NOMO-1 (cell line): ENCODE results near the gene FAM50A.
A peak's percentile ranks its signal among the peaks of the same experiment; 100 is the strongest.

Source experiments
- DNase-seq, 2 experiments: peaks; one replicate each; lab custom pipeline; 2025; ENCODE audit not compliant: unreplicated experiment in 2 of 2; lab: John Stamatoyannopoulos, UW

The FAM50A gene

DNA sequence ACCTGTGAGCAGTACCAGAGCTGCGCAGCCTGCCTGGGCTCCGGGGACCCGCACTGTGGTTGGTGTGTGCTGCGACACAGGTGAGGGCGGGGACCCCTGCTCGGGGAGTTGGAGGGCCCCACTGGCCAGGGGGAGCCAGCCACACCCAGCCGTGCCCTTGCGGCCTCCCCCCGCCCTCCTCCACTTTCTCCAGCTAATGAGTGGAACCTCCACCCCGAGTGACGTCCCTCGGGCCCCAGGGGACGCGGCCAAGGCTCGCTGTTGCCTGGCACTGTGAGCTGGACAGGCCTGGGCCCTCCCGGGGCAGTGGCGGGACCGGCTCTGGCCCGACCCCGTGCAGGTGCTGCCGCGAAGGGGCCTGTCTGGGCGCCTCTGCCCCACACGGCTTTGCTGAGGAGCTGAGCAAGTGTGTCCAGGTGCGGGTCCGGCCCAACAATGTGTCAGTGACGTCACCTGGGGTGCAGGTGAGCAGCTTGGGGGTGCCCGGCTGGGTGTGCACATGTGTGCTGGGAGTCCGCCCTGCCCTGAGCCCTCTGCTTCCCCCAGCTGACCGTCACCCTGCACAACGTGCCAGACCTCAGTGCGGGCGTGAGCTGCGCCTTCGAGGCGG lies 19.8 kb downstream of the FAM50A start:
- no peak for DNase-seq

DNA sequence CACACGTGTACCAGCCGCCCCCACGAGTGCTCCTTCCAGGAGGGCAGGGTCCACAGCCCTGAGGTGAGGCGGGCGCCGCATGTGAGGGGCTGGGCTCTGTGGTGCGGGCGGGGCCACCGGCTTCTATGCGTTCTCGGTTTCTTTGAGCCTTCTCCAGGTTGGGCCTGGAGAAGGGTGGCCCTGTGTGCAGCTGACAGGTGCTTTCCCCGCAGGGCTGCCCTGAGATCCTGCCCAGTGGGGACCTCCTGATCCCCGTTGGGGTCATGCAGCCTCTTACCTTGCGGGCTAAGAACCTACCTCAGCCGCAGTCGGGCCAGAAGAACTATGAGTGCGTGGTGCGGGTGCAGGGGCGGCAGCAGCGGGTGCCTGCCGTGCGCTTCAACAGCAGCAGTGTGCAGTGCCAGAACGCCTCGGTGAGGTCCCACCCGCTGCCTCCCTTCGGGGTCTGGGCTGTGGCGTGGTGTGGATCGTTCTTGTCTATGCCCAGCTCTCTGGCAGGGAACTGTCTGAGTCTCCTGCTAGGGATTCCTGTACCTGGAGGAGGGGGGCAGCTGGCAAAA lies 20.9 kb downstream of the FAM50A start:
- DNase-seq, result no peak

DNA sequence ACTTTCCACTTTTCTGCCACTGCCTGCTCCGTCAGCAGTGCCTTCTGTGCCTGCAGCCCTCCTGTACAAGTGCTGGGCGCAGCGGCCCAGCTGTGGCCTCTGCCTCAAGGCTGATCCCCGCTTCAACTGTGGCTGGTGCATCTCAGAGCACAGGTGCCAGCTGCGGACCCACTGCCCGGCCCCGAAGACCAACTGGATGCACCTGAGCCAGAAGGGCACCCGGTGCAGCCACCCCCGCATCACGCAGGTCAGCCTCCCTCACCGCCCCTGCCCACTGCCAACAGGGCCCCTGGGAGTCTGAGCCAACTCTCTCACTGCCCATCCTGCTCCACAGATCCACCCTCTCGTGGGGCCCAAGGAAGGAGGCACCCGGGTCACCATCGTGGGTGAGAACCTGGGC lies 21.7 kb downstream of the FAM50A start:
- no peak for DNase-seq

- DNase-seq, result no peak
Observed at GRCh38 chrX:154466036-154466435, 22.1 kb downstream of the FAM50A start.

- no peak for DNase-seq
Observed at GRCh38 chrX:154466907-154467306, 23.0 kb downstream of the FAM50A start.

- no peak for DNase-seq
Observed at GRCh38 chrX:154467556-154467955, 23.6 kb downstream of the FAM50A start.

DNA sequence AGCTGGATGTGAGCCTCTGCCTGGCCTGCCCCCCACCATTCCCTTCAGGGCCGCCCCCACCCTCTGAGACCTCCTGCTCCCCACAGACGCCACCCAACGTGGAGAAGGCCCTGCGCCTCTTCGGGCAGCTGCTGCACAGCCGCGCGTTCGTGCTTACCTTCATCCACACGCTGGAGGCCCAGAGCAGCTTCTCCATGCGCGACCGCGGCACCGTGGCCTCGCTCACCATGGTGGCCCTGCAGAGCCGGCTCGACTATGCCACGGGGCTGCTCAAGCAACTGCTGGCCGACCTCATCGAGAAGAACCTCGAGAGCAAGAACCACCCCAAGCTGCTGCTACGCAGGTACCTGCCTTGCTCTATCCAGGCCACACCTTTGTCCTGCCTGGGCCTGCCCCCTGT lies 24.3 kb downstream of the FAM50A start:
- no peak for DNase-seq

GRCh38 chrX:154469114-154469513 lies 25.2 kb downstream of the FAM50A start:
- no peak for DNase-seq

GRCh38 chrX:154469880-154470279 lies 25.9 kb downstream of the FAM50A start:
- no peak for DNase-seq

DNA sequence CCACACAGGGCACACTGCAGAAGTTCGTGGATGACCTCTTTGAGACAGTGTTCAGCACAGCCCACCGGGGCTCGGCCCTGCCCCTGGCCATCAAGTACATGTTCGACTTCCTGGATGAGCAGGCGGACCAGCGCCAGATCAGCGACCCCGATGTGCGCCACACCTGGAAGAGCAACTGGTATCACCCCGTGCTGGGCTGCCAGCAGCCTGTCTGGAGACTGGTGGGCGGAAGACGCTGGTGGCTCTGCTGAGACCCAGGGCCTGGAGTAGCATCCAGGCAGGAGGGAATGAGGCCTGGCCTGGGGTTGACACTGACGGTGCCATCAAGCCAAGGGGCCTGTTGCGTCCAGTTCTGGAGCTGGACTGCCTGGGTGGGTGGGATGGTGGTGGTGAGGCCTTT lies 26.5 kb downstream of the FAM50A start:
- no peak for DNase-seq

DNA sequence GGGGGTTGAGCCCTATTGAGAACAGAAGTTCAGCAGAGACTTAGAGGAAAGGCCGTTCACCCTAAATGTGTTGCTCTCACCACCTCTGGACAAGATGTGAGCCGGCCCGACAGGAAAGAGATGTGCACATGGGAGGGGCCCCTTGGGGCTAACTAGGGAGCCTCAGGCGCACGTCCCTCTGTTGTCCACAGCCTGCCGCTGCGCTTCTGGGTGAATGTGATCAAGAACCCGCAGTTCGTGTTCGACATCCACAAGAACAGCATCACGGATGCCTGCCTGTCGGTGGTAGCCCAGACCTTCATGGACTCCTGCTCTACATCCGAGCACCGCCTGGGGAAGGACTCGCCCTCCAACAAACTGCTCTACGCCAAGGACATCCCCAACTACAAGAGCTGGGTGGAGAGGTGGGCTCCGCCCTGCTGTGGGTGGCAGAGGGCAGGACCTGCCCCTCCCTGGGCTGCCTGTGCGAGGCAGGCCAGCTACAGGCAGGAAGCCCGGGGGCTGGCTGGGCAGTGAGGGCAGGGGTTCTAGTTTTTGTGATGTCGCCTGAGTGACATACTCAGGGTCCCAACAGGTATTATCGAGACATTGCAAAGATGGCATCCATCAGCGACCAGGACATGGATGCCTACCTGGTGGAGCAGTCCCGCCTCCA lies 27.1 kb downstream of the FAM50A start:
- no peak for DNase-seq

DNA sequence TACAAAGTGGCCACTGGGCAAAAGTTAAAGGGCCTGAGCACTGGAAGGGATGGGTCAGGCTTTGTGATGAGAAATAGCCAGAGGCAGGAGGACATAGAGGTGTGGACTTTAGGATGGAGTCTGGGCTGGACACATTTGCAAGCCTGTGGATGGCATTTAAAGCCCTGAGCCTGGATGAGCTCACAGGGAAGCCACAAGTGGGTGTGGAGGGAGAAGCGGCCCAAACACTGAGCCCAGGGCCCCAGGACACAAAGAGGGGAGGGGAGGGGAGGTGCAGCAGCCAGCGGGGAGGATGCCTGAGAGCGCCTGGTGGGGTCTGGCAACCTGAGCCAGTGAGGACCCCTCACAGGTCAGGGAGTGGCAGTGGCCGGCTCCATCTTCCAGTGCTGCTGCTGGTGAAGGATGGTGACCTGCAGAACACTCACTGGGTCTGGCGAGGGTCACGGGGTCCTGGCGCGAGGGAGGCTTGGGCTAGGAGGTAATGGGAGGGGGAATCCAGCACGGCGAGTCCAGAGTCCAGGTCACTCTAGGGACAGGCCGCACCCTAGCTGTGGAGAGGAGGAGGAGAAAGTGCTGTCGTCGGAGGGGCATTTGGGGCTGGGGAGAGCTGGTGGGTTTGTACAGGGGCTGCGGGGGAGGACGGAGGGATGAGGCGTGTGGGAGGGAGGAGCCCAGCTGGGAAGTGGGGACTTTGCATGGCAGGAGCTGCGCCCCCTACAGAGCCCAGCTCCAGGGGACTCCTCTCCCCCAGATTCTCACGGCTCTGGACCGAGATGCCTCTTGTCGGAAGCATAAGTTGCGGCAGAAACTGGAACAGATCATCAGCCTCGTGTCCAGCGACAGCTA lies 28.1 kb downstream of the FAM50A start:
- no peak for DNase-seq

- DNase-seq, result no peak
Observed at GRCh38 chrX:154472685-154473632, 29.0 kb downstream of the FAM50A start.

- DNase-seq, result no peak
Observed at GRCh38 chrX:154473683-154474082, 29.7 kb downstream of the FAM50A start.

GRCh38 chrX:154476821-154477220 lies 32.9 kb downstream of the FAM50A start:
- no peak for DNase-seq

DNA sequence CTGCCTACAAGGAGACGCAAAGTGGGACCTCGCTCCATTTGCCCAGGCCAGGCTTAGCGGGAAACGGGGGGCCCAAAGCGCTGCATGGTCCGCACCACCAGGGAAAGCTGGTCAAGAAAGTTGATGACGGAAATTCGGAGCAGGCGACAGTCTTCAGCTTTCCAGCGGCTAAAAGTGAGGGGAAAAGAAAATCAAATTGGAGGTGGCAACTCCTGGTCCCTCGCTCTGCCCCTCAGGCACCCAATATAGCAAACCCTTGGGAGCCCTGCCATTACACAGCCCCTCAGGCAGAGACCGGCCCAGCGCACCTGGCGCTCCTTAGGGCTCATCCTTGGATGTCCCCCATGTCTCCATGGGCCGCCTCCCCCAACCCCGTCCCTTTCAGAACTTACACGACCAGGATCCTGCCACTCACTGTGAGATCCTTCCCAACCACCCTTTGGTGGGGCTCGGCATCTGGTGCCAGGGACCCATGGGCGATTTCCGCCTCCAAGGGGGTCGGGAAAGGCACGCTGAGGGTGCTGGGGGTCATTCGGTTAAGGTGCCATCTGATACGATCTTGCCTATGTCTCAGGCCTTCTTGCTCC lies 34.0 kb downstream of the FAM50A start:
- no peak for DNase-seq

DNA sequence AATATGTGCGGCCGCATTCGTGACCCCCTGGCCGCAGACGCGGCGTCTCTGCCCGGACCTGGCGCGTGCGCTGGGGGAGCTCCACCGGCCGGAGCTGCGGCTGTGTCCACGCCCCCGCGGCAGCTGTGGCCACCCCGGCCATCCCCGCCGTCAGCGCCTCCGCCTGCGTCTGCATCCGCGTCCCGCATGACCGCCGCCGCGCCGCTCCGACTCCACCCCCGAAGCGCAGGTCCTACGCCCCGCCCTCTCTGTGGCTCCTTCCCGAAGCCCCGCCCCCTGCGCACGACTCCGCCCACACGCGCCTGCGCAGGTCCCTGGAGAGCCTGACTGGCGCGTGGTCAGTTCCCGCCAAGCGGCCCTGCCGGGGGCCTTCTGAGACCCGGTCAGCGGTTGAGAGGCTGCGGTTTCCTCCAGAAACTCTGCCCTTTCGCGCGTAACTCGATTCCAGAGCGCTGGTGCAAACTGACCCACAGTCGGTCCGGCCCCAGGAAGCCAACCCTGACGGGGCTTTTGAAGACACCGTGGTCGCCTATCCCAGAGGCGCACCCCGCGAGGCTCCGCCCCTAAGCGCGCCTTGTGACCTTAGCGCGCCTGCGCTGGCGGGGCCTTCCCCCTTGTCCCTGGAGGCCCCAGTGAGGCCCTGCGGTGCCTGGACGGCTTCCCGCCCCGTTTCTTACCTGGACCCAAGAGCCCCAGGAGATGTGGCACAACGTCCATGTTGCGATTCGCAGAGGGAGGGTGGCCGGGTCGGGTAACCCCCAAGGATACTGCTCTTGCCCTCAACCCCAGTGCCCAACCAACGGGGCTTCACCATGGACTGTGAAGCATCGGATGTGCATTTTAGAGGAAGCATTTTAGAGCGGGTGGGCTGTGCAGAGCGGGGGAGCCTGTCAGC lies 35.0 kb downstream of the FAM50A start, which contains the start of gene LAGE3:
Gene LAGE3 (minus strand): TSS at position 554 of the 895 bp plus-strand sequence. CDS start 366 bp downstream, at position 188.
- peak; percentile 70 to 81 for DNase-seq

DNA sequence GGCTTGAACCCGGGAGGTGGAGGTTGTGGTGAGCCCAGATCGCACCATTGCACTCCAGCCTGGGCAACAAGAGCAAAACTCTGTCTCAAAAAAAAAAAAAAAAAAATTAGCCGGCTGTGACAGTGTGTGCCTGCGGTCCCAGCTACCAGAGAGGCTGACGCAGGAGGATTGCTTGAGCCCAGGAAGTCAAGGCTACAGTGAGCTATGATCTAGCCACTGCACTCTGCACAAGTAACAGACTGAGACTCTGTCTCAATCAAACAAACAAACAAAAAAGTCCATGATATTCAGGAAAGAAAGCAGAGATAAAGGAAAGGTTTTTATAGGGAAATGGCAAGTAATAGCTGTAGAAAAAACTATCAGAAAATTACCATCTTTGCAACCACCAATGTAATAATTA lies 37.3 kb downstream of the FAM50A start:
- no peak for DNase-seq
